Esophagus (tissue), 2 donors: ENCODE measurements around the gene SQOR. TPM values are rescaled to one million over a fixed set of nuclear protein-coding genes. Genes with fewer than 3 reads are reported as not detected.

ENCODE experiments used
- H3K27ac ChIP-seq, 2 donors: one replicate each; pipeline ENCODE4 v1.5.1; 2013; ENCODE audit warnings: low read depth in 2 of 2, mild to moderate bottlenecking in 2 of 2, inconsistent platforms in 1 of 2, low read length in 1 of 2, moderate library complexity in 1 of 2
- H3K27me3 ChIP-seq, 2 donors: one replicate each; pipeline ENCODE4 v1.6.1; 2013; ENCODE audit warnings: low read length in 2 of 2, control low read depth in 1 of 2, mild to moderate bottlenecking in 1 of 2; ENCODE audit not compliant: insufficient read depth in 2 of 2, control insufficient read depth in 1 of 2
- H3K36me3 ChIP-seq, 2 donors: one replicate each; pipeline ENCODE4 v1.6.1; 2013; ENCODE audit warnings: low read length in 1 of 2; ENCODE audit not compliant: control insufficient read depth in 2 of 2, insufficient read depth in 2 of 2
- H3K4me1 ChIP-seq, 2 donors: one replicate each; pipeline ENCODE4 v1.6.1; 2013; ENCODE audit warnings: low read length in 1 of 2; ENCODE audit not compliant: control insufficient read depth in 2 of 2, insufficient read depth in 2 of 2
- H3K4me3 ChIP-seq, 2 donors: one replicate each; pipeline ENCODE4 v1.5.1; 2013; ENCODE audit warnings: low read length in 2 of 2, mild to moderate bottlenecking in 2 of 2, low read depth in 1 of 2, moderate library complexity in 1 of 2
- H3K9me3 ChIP-seq, 2 donors: one replicate each; pipeline ENCODE4 v1.6.1; 2013; ENCODE audit warnings: mild to moderate bottlenecking in 2 of 2, low read depth in 1 of 2, low read length in 1 of 2, moderate library complexity in 1 of 2; ENCODE audit not compliant: control insufficient read depth in 2 of 2, insufficient read depth in 1 of 2
- WGBS, 2 donors: extraction: QIAGEN DNeasy Blood & Tissue Kit; methylation state at CpG; one replicate each; pipeline ENCODE4 v1.1.7; 2013; 5-methylcytosine and 5-hydroxymethylcytosine counted together
- polyA plus RNA-seq, 2 donors: library from polyadenylated mRNA; stranded (reverse); fragments of 200-250 nt; gene quantifications; one replicate each; pipeline ENCODE4 v1.2.3, GENCODE V29; 2013
- donor health status: healthy with polysubstance abuse.
- donor health status: Bipolar disorder and iron deficiency.

Gene SQOR
- polyA plus RNA-seq, 2 donors: 75.6 to 88.4 TPM

- no peak overlapping the region for H3K4me3 ChIP-seq
- 87 to 93% methylated on average over 6 of the region's 6 CpGs for WGBS, 2 donors
- peaks cover 2 to 13% of the 10 kb centered on the region in 2 donors for H3K4me1 ChIP-seq
- H3K27ac ChIP-seq: no peak overlapping the region
- no peaks in the 10 kb centered on the region for H3K9me3 ChIP-seq
- H3K36me3 ChIP-seq: peaks cover 0 to 10% of the 10 kb centered on the region in 2 donors
- H3K27me3 ChIP-seq: no peaks in the 10 kb centered on the region
These were observed 19.9 kb downstream of the SQOR start for GRCh38 chr15:45654749-45655148.

DNA sequence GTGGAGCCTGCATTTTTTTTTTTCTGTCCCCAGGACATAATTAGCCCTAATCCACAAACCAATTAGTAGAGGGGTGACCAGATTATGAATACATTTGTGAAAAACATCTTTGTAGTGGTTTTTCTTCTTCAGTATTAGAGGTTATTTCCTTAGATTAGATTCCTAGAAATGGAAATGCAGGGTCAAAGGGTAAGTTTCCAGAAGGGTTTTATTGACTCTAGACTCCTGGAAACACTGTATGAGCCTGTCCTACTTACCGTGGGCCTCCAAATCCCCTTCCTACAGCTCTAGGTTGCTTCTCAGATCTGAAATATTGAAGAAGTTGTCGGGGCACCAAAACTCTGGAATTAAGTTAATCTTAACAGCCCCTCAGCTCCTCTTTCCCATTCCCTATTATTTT is 22.4 kb downstream of the SQOR start:
- WGBS, 2 donors: 85 to 87% methylated on average over 2 of the region's 2 CpGs
- Histone ChIP-seq H3K27ac (no peak overlapping the region), H3K36me3 (peaks cover 0 to 12% of the 10 kb centered on the region in 2 donors), H3K9me3 (no peaks in the 10 kb centered on the region), H3K4me1 (peaks cover 5 to 14% of the 10 kb centered on the region in 2 donors), H3K4me3 (no peak overlapping the region), H3K27me3 (no peaks in the 10 kb centered on the region)

DNA sequence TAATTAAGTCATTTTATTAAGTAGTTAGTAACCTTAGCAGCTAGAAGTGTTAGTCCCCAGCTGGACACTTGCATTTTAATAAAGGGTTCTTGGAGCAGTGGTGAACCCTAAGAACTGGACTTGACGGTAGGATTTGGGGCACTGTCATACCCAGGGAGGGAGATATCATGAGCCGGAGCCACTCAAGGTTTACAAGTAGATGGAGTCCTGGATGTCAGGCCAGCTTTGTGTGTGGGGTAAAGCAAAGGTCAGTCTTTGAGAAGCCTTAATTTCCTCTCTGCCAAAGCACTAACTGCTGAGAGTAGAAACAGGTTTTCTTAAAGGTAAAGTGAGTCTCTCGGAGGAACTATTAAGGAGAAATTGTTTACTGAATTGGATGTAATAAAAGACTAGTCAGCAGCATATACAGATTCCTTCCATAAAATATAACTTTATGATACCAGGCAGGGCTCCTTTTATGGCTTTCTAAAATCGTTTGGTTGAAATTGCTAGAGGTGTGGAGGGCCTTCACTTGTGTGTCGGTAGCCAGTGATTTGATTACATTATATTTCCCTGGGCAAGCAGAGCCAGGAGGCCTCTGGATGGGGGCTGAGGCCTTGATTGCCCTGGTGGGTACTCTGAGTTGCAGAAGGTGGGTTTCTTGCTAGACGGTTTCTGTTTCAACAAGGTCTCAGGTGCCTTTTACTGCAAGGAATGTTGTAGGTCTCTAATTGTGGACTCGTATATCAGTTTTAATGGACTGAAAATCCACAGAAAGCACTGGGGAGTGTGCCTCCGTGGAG is 23.1 kb downstream of the SQOR start:
- peaks cover 5 to 14% of the 10 kb centered on the region in 2 donors for H3K4me1 ChIP-seq
- no peak overlapping the region for H3K27ac ChIP-seq
- WGBS, 2 donors: 76 to 93% methylated on average over 8 of the region's 8 CpGs

DNA sequence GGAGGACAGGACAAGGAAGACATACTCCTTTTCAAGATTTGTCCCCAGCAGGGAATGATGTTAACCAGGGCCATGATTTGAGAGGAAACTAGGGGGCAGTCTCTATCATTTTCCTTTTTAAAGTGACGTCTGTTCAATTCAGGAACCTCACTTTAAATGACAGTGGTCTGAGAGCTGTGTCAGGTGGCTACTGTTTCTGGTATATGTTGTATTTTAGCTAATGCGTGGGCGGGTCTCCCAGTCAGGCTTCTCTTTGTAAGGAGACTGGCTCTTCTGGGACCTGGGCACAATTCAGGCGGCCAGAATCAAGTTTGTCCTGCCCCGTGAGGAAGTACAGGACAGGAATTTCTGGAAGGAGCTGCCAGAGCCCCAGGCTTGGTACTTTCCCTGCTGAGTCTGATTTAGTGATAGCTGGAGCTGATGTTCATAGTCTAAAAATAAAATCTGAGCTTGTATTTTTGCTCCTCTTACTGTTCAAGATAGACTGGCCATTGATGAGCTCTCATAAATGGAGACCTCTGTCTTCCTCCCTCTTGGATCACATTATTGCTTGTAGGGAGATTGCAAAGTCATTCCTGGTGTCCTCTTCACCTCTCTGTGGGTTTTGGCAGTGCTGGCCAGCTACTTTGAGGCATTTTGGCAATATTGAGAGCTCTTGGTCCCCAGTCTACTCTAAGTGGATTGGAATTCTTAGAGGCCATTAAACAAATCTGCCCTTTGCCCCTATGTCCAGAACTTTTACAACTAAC is 25.6 kb downstream of the SQOR start:
- peaks cover 5 to 10% of the 10 kb centered on the region in 2 donors for H3K4me1 ChIP-seq
- no peaks in the 10 kb centered on the region for H3K9me3 ChIP-seq
- H3K27me3 ChIP-seq: no peaks in the 10 kb centered on the region
- H3K27ac ChIP-seq: peak overlapping the region; percentile 63 to 71
- peaks cover 8 to 28% of the 10 kb centered on the region in 2 donors for H3K36me3 ChIP-seq
- 37 to 62% methylated on average over 5 of the region's 5 CpGs for WGBS, 2 donors
- H3K4me3 ChIP-seq: no peak overlapping the region

More for the DNA sequence above, 23.1 kb downstream of the SQOR start:
- Histone ChIP-seq H3K27me3 (no peaks in the 10 kb centered on the region), H3K4me3 (no peak overlapping the region), H3K9me3 (no peaks in the 10 kb centered on the region), H3K36me3 (peaks cover 3 to 17% of the 10 kb centered on the region in 2 donors)

DNA sequence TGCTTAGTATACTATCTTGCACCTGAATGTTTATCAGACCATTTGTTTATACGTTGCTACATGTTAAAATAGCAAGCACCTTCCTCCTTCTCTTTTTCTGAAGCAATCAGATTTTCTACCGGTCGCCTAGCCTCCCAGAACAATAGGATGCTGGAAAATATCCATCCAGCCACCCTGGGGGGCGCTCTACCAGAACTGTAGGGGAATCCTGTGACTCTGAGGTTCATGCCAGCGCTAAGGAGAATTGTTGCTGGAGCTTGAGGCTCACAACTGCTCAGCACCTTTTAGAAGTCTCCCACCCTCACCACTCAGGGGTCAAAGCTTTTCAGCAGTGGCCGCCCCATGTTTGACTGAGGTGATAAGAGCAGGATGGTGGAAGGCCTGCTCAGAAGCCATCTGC is 27.5 kb downstream of the SQOR start:
- Histone ChIP-seq H3K36me3 (peaks cover 8 to 31% of the 10 kb centered on the region in 2 donors), H3K27ac (no peak overlapping the region), H3K9me3 (no peaks in the 10 kb centered on the region), H3K4me3 (no peak overlapping the region), H3K4me1 (peaks cover 5 to 10% of the 10 kb centered on the region in 2 donors), H3K27me3 (no peaks in the 10 kb centered on the region)
- 89 to 91% methylated on average over 6 of the region's 6 CpGs for WGBS, 2 donors

DNA sequence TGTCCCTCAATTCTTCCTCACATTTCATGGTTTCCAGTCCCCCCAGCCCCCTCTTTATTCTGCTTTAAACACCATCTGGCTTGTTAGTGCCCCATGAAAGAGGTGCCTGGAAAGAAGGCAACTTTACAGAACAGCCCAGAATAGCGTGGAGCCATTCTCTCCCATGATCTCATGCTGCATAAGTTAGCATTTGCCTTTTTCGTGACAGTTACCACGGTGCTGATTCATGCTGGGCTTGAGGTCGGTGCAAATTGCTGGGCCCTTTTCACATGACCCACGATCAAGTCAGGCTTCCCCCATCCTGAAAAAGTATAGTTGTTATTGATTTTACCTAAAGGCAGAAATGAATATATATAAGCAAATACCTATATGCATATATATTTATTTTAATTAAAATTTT is 29.6 kb downstream of the SQOR start:
- H3K4me1 ChIP-seq: peaks cover 3 to 4% of the 10 kb centered on the region in 2 donors
- H3K4me3 ChIP-seq: no peak overlapping the region
- H3K9me3 ChIP-seq: no peaks in the 10 kb centered on the region
- no peak overlapping the region for H3K27ac ChIP-seq
- WGBS, 2 donors: 74 to 75% methylated on average over 5 of the region's 5 CpGs
- no peaks in the 10 kb centered on the region for H3K27me3 ChIP-seq
- peaks cover 8 to 25% of the 10 kb centered on the region in 2 donors for H3K36me3 ChIP-seq

- H3K9me3 ChIP-seq: no peaks in the 10 kb centered on the region
- whole genome bisulfite sequencing, 2 donors: 45 to 74% methylated on average over 1 of the region's 1 CpG
- H3K27me3 ChIP-seq: no peaks in the 10 kb centered on the region
- peaks cover 8 to 25% of the 10 kb centered on the region in 2 donors for H3K36me3 ChIP-seq
- peaks cover 0 to 4% of the 10 kb centered on the region in 2 donors for H3K4me1 ChIP-seq
- H3K4me3 ChIP-seq: no peak overlapping the region
- no peak overlapping the region for H3K27ac ChIP-seq
These were observed 30.4 kb downstream of the SQOR start for GRCh38 chr15:45665261-45665660.

DNA sequence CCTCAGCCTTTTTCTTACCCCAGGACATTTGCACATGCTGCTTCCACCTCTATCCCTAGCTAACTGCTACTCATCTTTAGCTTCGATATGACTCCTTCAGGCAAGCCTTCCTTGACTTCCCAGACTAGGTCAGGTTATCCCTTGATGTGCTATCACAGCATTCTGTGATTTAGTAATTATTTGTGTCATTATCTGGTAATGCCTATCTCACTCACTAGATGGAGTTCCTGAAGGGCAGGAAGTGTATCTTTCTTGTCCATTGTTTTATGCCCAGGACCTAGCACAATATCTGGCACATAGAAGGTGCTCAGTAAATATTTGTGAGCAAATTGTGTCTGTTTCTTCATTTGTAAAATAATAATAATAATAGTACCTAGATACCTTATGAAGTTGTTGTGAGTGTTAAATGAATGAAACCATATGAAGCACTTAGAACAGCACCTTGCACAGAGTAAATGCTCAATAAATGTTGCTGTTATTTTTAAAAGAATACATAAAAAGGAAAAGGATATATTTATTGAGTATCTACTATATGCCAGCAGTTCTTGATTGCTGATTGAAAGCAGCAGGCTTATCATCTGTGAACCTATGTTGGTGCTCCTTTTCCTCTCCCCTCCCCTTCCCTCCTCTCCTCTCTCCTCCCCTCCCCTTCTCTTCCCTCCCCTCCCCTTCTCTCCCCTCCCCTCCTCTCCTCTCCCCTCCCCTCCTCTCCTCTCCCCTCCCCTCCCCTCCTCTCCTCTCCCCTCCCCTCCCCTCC is 31.5 kb downstream of the SQOR start:
- H3K36me3 ChIP-seq: peaks cover 8 to 25% of the 10 kb centered on the region in 2 donors
- H3K9me3 ChIP-seq: no peaks in the 10 kb centered on the region
- no peak overlapping the region for H3K27ac ChIP-seq
- no peak overlapping the region for H3K4me3 ChIP-seq
- no peaks in the 10 kb centered on the region for H3K27me3 ChIP-seq
- H3K4me1 ChIP-seq: no peaks in the 10 kb centered on the region
- 97% methylated on average over 1 of the region's 1 CpG for WGBS, 2 donors

DNA sequence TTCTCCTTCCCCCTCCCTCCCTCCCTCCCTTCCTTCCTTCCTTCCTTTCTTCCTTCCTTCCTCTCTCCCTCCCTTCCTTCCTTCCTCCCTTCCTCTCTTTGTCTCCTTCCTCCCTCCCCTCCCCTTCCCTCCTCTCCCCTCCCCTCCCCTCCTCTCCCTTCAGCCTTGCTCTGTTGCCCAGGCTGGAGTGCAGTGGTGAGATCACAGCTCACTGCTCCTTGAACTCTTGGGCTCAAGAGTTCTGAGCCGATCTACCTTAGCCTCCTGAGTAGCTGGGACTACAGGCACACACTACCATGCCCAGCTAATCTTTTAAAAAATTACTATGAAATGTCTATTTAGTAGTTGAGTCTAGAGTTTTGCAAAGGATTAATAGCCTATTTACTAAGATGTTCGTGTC is 32.2 kb downstream of the SQOR start:
- Histone ChIP-seq H3K27ac (no peak overlapping the region), H3K27me3 (no peaks in the 10 kb centered on the region), H3K4me1 (no peaks in the 10 kb centered on the region), H3K4me3 (no peak overlapping the region), H3K36me3 (peaks cover 8 to 24% of the 10 kb centered on the region in 2 donors), H3K9me3 (no peaks in the 10 kb centered on the region)
- 76% methylated on average over 2 of the region's 2 CpGs for WGBS, 2 donors
